Activated CD4-positive, CD25-positive, alpha-beta regulatory T cell treated with anti-CD3 and anti-CD28 coated beads, Interleukin-2, amount 50 U/mL, for 16 hours (primary cell): Measurements from ENCODE around the gene SMG5.

Source experiments
- DNase-seq: peaks from one replicate; pipeline ENCODE4 v3.0.0-alpha.2; 2020; ENCODE audit warnings: low read depth, low spot score

SMG5 gene

DNA sequence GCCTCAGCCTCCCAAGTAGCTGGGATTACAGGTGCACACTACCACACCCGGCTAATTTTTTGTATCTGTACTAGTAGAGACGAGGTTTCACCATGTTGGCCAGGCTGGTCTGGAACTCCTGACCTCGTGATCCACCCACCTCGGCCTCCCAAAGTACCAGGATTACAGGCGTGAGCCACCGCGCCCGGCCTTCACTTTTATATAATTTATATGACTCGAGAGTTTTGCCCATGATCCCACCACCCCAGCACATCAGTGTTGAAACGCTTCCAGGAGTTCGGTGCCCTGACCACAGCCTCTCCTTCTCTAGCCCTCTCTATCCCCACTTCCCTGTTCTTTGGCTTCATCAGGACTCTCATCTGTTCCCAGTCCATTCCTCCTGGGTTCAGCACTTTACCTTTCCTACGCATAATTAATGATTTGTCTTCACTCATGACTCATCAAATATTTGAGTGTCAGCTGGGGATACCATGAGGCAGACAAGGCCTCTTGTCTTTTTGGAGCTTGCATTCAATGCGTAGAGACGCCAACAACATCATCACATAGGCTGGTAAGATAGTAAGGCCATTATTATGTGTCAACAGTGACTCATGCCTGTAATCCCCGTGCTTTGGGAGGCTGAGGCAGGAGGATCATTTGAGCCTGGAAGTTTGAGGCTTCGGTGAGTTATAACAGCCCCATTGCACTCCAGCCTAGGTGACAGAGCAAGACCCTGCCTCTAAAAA is 68.4 kb downstream of the SMG5 start:
- no peak for DNase-seq

DNA sequence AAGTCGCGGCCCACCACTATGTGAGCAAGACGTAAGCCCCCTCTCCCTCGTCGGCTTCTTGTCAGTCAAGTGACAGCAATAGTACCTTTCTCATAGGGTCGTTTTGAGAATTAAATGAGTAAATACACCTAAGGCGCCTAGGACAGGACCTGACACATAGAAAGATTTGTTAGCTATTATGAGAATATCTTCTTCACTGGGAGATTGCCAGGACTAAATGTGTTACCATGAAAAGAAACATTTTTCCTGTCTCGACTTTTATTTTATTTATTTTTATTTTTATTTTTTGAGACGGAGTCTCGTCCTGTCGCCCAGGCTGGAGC is 69.0 kb downstream of the SMG5 start:
- DNase-seq: no peak

DNA sequence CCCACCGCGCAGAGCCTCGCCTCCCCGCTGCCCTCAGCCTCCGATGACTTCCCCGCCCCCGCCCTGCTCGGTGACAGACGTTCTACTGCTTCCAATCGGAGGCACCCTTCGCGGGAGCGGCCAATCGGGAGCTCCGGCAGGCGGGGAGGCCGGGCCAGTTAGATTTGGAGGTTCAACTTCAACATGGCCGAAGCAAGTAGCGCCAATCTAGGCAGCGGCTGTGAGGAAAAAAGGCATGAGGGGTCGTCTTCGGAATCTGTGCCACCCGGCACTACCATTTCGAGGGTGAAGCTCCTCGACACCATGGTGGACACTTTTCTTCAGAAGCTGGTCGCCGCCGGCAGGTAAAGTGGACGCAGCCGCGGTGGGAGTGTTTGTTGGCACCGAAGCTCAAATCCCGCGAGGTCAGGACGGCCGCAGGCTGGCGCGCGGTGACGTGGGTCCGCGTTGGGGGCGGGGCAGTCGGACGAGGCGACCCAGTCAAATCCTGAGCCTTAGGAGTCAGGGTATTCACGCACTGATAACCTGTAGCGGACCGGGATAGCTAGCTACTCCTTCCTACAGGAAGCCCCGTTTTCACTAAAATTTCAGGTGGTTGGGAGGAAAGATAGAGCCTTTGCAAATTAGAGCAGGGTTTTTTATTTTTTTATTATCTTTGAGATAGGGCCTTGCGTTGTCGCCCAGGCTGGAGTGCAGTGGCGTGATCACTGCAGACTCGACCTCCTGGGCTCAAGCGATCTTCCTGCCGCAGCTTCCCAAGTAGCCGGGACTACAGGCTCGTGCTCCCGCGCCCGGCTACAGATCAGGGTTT is 69.6 kb downstream of the SMG5 start, which contains the start of gene PMF1:
Gene PMF1 (plus strand): TSS at position 175 of the 811 bp plus-strand sequence. CDS start 9 bp downstream, at position 184.
- peak; percentile 95 for DNase-seq

DNA sequence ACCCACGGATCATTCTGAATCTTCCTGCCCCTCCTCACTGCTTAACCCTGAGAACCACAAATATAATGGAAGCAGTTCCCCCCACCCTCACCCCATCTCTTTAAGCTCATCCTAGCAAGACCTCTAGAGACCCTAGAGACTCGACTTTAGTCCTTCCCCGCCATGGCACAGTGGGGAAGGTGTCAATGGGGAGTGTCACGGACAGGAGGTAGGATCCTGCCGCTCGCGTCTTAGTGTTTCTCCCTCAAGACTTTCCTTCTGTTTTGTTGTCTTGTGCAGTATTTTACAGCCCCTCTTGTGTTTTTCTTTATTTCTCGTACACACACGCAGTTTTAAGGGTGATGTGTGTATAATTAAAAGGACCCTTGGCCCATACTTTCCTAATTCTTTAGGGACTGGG is 70.5 kb downstream of the SMG5 start:
- no peak for DNase-seq

DNA sequence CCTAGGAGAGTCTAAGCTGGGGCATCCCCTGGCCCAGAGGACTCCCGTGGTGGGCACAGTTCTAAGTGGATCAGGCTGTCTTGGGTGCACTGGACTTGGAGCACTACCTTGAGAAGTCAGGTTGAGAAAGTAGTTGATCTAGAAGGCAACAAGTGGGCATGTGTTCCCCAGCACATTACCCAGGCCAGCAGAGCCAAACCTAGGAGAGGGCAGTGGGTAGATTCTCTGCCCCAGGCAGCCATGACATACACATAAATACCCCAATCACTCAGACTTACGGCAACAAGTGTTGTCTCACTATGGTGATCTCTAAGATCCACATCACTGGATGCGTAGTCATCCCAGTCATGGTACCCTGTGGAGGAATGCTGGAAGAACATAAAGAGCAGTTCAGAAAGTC is 71.4 kb downstream of the SMG5 start:
- no peak for DNase-seq

GRCh38 chr1:156204686-156205085 is 77.9 kb downstream of the SMG5 start:
- DNase-seq: no peak

GRCh38 chr1:156203331-156203730 is 79.3 kb downstream of the SMG5 start:
- DNase-seq: no peak

DNA sequence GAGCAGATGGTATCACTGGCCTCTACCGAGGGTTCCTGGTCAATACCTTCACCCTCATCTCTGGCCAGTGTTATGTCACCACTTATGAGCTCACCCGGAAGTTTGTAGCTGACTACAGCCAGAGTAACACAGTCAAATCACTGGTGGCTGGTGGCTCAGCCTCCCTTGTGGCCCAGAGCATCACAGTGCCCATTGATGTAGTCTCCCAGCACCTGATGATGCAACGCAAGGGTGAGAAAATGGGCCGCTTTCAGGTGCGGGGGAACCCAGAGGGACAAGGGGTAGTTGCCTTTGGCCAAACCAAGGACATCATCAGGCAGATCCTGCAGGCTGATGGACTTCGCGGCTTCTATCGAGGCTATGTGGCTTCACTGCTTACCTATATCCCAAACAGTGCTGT is 82.6 kb downstream of the SMG5 start:
- DNase-seq: no peak
